KMS-11 (cell line): Measurements from ENCODE around the gene GCNA.

Source experiments
- H2AFZ ChIP-seq: fragments of 200-600 bp; sonication (generic); 2 replicates; pipeline ENCODE4 v1.6.1; 2016; ENCODE audit warnings: antibody characterized with exemption, mixed run types, low read depth
- H3K27ac ChIP-seq: fragments of 200-600 bp; sonication (generic); 2 replicates; pipeline ENCODE4 v1.6.1; 2016; ENCODE audit warnings: mild to moderate bottlenecking, mixed run types
- H3K27me3 ChIP-seq: fragments of 200-600 bp; sonication (generic); 2 replicates; pipeline ENCODE4 v1.6.1; 2017; ENCODE audit warnings: mild to moderate bottlenecking, low read depth, mixed run types, moderate library complexity; ENCODE audit not compliant: insufficient read depth
- H3K36me3 ChIP-seq: fragments of 200-600 bp; sonication (generic); 2 replicates; pipeline ENCODE4 v1.6.1; 2017; ENCODE audit warnings: mild to moderate bottlenecking, mixed run types; ENCODE audit not compliant: insufficient read depth
- H3K4me1 ChIP-seq: fragments of 200-600 bp; sonication (generic); 2 replicates; pipeline ENCODE4 v1.6.1; 2016; ENCODE audit warnings: mild to moderate bottlenecking, low read depth, mixed run types; ENCODE audit not compliant: poor library complexity, severe bottlenecking
- H3K4me2 ChIP-seq: fragments of 200-600 bp; sonication (generic); 2 replicates; pipeline ENCODE4 v1.7.0; 2016; ENCODE audit warnings: mild to moderate bottlenecking, mixed run types
- H3K4me3 ChIP-seq: fragments of 200-600 bp; sonication (generic); IDR thresholded peaks from 2 replicates; pipeline ENCODE4 v1.6.1; 2017; ENCODE audit warnings: low read depth, low read length, mixed read lengths; ENCODE audit not compliant: insufficient read depth
- H3K79me2 ChIP-seq: fragments of 200-600 bp; sonication (generic); 2 replicates; pipeline ENCODE4 v1.6.1; 2016; ENCODE audit warnings: low read depth, mixed run types; ENCODE audit not compliant: insufficient read depth
- H3K9ac ChIP-seq: fragments of 200-600 bp; sonication (generic); 2 replicates; pipeline ENCODE4 v1.6.1; 2016; ENCODE audit warnings: mild to moderate bottlenecking, mixed run types
- H4K20me1 ChIP-seq: fragments of 200-600 bp; sonication (generic); 2 replicates; pipeline ENCODE4 v1.6.1; 2016; ENCODE audit warnings: mild to moderate bottlenecking, mixed run types; ENCODE audit not compliant: insufficient read depth
- TF ChIP-seq, protein P1 (sequence below): fragments of 200-600 bp; sonication (generic); conservative IDR thresholded peaks from 2 replicates; pipeline ENCODE4 v1.6.1; 2017; ENCODE audit warnings: low read depth, mild to moderate bottlenecking, antibody characterized with exemption, low read length, moderate library complexity, mixed read lengths

GCNA gene

DNA sequence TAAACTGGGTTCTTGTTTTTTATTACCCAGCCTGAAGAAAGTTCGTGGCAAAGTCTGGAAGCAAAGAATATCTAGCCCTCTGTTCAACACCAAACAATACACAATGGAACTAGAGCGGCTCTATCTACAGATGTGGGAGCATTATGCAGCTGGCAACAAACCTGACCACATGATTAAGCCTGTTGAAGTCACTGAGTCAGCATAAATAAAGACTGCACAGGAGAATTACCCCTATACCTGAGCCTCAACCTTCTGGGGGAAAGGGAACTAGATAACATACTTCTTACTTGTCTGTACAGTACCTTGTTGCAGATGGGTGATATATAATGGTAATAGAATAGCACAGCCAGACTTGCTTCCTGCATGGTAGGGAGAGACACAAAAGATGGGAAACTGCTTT lies 4.6 kb upstream of the GCNA start:
- Histone ChIP-seq H3K4me3 (no peak overlapping the region), H3K4me1 (no peaks in the 10 kb centered on the region), H3K27ac (no peak overlapping the region), H3K79me2 (no peaks in the 10 kb centered on the region), H3K9ac (no peak overlapping the region), H4K20me1 (no peaks in the 10 kb centered on the region), H3K4me2 (no peak overlapping the region), H3K27me3 (no peaks in the 10 kb centered on the region), H2AFZ (no peak overlapping the region), H3K36me3 (no peaks in the 10 kb centered on the region; the same call in 1 of the 2 replicates)
- TF ChIP-seq, protein P1, sequence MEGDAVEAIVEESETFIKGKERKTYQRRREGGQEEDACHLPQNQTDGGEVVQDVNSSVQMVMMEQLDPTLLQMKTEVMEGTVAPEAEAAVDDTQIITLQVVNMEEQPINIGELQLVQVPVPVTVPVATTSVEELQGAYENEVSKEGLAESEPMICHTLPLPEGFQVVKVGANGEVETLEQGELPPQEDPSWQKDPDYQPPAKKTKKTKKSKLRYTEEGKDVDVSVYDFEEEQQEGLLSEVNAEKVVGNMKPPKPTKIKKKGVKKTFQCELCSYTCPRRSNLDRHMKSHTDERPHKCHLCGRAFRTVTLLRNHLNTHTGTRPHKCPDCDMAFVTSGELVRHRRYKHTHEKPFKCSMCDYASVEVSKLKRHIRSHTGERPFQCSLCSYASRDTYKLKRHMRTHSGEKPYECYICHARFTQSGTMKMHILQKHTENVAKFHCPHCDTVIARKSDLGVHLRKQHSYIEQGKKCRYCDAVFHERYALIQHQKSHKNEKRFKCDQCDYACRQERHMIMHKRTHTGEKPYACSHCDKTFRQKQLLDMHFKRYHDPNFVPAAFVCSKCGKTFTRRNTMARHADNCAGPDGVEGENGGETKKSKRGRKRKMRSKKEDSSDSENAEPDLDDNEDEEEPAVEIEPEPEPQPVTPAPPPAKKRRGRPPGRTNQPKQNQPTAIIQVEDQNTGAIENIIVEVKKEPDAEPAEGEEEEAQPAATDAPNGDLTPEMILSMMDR: no peak

DNA sequence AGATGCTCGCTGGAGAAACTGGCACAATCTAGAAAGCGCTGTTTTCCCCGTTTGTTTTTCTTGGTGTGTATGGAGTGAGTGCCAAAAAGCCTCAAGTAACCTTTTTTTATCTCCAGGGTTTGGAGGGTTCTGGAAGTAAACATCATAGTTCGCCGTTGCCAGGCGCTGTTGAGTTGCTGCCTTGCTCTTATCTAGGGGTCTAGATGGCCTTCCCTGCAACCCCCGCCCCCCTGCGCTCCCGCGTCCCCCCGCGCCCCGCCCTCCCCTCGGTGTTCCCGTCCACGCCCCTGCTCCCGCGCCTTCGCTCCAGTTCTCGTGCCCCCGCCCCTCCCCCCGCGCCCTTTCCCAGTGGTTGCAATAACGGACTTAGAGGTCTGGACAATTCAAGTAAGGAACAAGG lies 555 bp upstream of the GCNA start:
- no peaks in the 10 kb centered on the region for H3K4me1 ChIP-seq
- TF ChIP-seq, protein P1: no peak
- H3K4me2 ChIP-seq: no peak overlapping the region
- no peaks in the 10 kb centered on the region; the same call in 1 of the 2 replicates for H3K36me3 ChIP-seq
- no peak overlapping the region for H3K4me3 ChIP-seq
- no peak overlapping the region for H3K27ac ChIP-seq
- no peaks in the 10 kb centered on the region for H3K79me2 ChIP-seq
- H3K9ac ChIP-seq: no peak overlapping the region
- H2AFZ ChIP-seq: no peak overlapping the region
- H3K27me3 ChIP-seq: no peaks in the 10 kb centered on the region
- H4K20me1 ChIP-seq: no peaks in the 10 kb centered on the region

DNA sequence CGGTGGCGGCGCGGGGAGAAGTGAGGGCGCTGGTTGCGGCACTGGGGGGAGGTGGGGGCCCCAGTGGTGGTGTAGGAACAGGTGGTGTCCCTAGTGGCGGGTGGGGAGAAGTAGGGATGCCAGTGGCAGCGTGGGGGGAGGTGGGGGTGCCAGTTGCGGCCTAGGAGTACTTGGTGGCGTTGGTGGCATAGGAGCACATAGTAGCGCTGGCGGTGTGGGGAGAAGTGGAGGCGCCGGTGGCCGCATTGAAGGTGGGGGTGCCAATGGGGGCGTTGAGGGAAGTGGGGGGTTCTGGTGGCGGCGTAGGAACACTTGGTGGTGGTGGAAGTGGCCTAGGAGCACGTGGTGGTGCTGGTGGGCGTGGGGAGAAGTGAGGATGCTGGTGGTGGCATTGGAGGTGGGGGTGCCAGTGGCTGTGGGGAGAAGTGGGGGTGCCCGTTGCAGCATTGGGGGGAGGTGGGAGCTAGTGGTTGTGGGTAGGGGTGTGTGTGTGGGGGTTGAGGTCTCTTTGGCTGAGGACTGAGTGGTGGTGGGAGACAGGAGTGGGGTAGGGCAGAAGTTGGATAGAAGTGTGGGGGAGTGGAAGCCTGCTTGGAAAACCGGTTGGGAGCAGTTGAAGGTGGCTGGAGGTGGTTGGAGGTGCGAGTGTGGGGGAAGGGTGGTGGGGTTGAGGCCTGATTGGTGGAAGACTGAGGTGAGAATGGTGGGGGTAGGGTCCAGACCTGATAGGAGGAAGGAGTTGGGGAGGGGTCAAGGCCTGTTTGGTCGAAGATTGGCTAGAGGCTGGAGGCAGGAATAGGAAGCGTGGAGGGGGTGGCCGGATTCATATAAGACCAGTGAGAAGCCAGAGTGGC lies 1.1 kb downstream of the GCNA start:
- Histone ChIP-seq H3K9ac (no peak overlapping the region), H3K27ac (no peak overlapping the region), H3K4me2 (no peak overlapping the region), H3K27me3 (no peaks in the 10 kb centered on the region), H2AFZ (no peak overlapping the region), H4K20me1 (no peaks in the 10 kb centered on the region), H3K36me3 (no peaks in the 10 kb centered on the region), H3K79me2 (no peaks in the 10 kb centered on the region), H3K4me3 (no peak overlapping the region), H3K4me1 (no peaks in the 10 kb centered on the region)
- TF ChIP-seq, protein P1: no peak

DNA sequence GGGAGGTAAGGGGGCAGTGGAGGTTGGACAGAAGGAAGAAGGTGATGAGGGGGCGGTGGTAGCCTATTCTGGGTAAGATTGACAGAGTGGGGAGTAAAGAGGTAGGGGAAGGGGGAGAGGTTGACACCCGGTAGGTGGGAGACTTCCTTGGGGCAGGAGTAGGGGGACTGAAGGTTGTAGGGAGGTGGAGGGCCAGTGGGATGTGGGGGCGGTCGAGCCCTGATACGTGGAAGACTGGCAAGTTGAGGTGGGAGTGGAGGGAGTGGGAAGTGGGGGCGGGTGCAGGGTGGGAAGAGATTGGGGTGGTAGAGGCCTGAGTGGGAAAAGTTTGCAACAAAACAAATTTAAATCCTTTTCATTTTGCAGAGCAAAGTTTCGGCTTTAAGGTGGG lies 1.7 kb downstream of the GCNA start:
- H3K36me3 ChIP-seq: no peaks in the 10 kb centered on the region
- no peaks in the 10 kb centered on the region for H4K20me1 ChIP-seq
- no peak overlapping the region for H3K4me2 ChIP-seq
- H2AFZ ChIP-seq: no peak overlapping the region
- no peak overlapping the region for H3K27ac ChIP-seq
- TF ChIP-seq, protein P1: no peak
- no peaks in the 10 kb centered on the region for H3K79me2 ChIP-seq
- H3K4me1 ChIP-seq: no peaks in the 10 kb centered on the region
- no peak overlapping the region for H3K4me3 ChIP-seq
- no peaks in the 10 kb centered on the region for H3K27me3 ChIP-seq
- no peak overlapping the region for H3K9ac ChIP-seq
